Body of pancreas (tissue), 4 donors: ENCODE data around the gene PDE10A.

Experiments
- CTCF ChIP-seq, 7 experiments: fragments of 450-650 bp in 4 of 7; fragments of 200-600 bp in 3 of 7; sonication (generic) in 3 of 7; IDR thresholded peaks; one replicate each; pipeline ENCODE4 v1.5.1; 2016 to 2019; ENCODE audit warnings: antibody characterized with exemption in 7 of 7
- POLR2A ChIP-seq, 3 donors: fragments of 450-650 bp; IDR thresholded peaks; one replicate each; pipeline ENCODE4 v1.6.1; 2016; ENCODE audit warnings: antibody characterized with exemption in 3 of 3, mild to moderate bottlenecking in 2 of 3

- TF ChIP-seq CTCF (IDR thresholded peaks at IDR 0.05) = no peak
- TF ChIP-seq POLR2A (IDR thresholded peaks at IDR 0.05) = no peak
These were observed 85.5 kb downstream of the PDE10A start for GRCh38 chr6:165577556-165577955.
